A549 treated with AZD2906 at 1 μM for 4 hours (cell line): ENCODE measurements around the gene DDX59. TPM values are rescaled to one million over a fixed set of nuclear protein-coding genes. Genes with fewer than 3 reads are reported as not detected.

Source experiments
- total RNA-seq: library from RNA; stranded (reverse); fragments of 200-300 nt; extraction: Qiagen RNA extraction; gene quantifications from 5 replicates; pipeline ENCODE4 v1.2.3, GENCODE V29; 2022

Gene DDX59
- 11.1 to 15.4 TPM (median 12.5 TPM) in 5 replicates for total RNA-seq

GRCh38 chr1:200669314-200670241, at the start of gene DDX59:
Gene DDX59, minus strand, starts transcription at chr1:200669907. Its CDS starts 3,167 bp downstream, at chr1:200666740.

GRCh38 chr1:200620273-200621131, 49.2 kb downstream of the DDX59 start, which contains the start of gene KIF14:
Gene KIF14, minus strand, starts transcription at chr1:200620751. Its CDS starts 2,028 bp downstream, at chr1:200618723.

Other genes with a start within 250 kb of the DDX59 start
- gene KIF14, start 49.2 kb downstream of the DDX59 start, total RNA-seq = 6.9 to 11.2 TPM (median 9.2 TPM) in 5 replicates
- gene CAMSAP2, start 69.0 kb upstream of the DDX59 start, total RNA-seq = 14.6 to 22.7 TPM (median 18.0 TPM) in 5 replicates
- gene GPR25, start 203.1 kb upstream of the DDX59 start, total RNA-seq = not detected in 5 replicates
- gene INAVA, start 225.0 kb upstream of the DDX59 start, total RNA-seq = 37.0 to 53.3 TPM (median 44.3 TPM) in 5 replicates